GM18907 (cell line): Measurements from ENCODE around the gene ATP2B1.

Experiments used
- ATAC-seq: cut with Tn5 transposase; IDR thresholded peaks from one replicate; pipeline ENCODE4 v1.9.1; 2021; ENCODE audit warnings: mild to moderate bottlenecking, moderate library complexity; ENCODE audit not compliant: unreplicated experiment

Gene ATP2B1

GRCh38 chr12:89694542-89694941, 14.1 kb downstream of the ATP2B1 start:
- ATAC-seq: no peak

DNA sequence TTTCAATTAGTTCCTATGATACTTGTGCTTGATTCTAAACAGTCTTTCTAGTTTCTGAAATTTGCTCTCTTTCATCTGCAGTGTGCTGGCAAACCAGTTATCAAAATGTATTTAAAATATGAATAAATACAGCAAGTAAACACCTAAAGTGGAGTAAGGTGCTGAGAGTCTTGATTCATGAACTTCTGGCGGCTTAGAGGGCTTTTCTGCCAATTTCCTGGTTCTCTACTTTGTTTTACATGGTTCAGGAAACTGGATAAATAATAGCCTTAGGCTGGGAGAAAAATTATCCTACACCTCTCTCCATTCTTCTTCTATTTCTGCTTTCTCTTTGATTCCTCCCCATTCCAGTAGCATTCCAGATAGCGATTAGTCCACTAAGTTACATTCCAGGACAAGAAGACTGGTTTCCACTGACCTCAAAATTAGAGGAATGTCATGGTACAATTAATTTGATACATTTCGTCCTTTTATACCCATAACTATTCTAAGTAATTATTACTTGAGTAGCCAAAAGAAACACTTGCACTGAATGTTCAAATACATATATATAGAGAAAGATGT, 14.9 kb downstream of the ATP2B1 start:
- no peak for ATAC-seq

DNA sequence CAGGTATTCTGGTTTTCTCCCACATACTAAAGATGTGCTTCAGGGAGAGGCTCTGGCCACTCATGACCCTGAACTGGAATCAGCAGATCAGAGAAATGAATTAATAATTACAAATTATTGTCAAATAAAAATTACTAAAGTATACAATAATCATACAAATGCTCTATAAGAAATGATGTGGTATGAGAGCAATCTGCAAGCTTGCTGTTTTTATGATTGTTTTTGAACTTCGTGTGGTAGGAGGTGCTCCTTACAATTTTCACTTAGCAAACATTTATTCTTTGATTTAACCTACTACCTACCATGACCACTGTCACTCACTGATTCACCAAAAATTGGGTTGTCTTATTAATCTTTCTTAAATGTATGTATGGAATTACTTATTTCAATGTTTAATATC, 16.2 kb downstream of the ATP2B1 start:
- ATAC-seq: no peak

GRCh38 chr12:89691659-89692058, 17.0 kb downstream of the ATP2B1 start:
- ATAC-seq: no peak

DNA sequence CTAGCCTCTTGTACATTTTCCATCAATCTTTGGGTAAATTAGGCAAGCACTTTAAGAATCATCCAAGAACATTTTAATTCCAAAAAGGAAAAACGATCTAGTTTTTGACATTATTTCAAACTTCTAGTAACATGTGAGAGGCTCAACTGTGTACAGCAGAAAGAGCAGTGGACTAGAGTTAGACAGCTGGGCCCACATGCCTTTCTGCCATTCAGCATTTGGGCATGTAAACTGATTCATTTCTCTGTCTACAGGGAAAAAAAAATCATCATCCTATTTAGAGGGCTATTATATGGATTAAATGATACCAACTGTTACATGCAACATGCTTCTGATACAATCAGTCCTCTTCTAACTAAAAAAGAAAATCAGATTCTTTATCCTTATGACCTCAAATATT, 17.7 kb downstream of the ATP2B1 start:
- ATAC-seq: no peak

DNA sequence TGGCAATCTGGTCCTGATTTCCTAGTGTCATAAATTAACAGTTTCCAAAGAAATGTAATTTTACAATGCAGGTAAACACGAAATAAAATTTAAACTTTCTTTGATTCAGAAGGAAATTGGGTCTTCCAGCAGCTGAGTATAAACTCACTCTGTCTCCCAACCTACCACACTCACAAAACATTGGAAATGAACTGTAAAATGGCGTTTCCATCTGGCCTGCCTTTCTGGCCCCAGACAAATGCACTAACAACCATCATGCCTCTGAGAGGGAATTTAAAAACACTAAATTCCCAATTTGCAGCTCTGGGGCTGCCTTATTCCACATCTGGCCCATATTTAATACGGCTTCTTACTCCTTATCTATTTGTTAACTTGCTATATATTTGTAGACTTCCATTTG, 19.3 kb downstream of the ATP2B1 start:
- ATAC-seq: no peak

DNA sequence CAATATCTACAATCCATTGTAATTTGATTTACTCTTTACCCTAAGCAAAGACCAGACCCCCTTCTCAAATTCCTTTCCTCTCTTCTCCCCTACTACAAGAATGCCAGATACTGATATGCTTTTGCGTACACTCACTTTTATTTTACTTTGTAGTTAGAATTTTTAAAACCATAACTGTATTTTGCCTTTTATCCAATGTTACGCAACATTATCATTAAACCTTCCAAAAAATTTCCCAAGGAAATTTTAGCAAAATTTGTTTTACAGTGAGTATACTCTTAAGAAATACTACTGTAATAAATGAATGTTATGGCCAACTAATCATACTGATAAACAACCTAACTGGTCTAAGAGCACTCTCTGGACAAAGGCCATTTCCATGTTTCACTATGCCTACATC, 22.3 kb downstream of the ATP2B1 start:
- ATAC-seq: no peak

DNA sequence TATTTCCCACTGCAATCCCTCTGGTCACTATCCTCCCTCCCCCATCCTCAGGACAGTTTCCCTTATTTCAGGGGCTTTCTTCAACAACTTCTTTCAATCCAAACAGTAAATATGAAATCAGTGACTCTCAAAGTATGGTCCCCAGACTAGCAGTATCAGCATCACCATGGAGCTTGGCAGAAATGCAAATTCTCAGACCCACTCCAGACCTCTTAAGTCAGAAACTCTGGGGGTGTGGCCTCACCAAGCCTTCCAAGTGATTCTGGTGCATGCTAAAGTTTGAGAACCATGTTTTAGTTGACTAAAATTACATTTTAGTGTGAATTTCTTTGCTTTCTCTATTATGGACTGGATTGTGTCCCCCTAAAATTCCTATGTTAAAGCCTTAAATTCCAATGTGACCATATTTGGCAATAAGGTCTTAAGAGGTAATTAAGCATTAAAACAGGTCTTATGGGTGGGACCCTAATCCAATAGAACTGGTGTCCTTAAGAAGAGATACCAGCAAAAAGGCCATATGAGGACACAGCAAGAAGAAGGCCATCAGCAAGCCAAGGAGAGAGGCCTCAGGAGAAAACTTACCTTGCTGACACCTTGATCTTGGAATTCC, 23.2 kb downstream of the ATP2B1 start:
- ATAC-seq: no peak

GRCh38 chr12:89684136-89684535, 24.5 kb downstream of the ATP2B1 start:
- no peak for ATAC-seq

DNA sequence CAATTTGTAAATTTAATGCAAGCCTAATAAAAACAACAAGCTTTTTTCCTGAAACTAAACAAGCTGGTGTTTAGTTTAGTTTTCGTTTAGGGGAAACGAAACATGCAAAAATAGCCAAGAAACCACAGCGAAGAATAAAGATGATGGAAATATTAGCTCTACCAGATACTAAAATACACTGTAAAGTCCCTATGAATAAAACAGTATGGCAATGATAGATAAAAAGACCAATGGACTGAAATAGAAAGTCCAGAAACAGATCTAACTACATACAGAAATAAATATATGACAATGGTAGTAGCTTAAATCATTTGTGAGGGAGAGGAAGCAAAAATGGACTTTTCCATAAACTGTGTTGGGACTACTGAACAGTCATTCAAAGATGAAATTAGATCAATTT, 26.4 kb downstream of the ATP2B1 start:
- ATAC-seq: no peak

DNA sequence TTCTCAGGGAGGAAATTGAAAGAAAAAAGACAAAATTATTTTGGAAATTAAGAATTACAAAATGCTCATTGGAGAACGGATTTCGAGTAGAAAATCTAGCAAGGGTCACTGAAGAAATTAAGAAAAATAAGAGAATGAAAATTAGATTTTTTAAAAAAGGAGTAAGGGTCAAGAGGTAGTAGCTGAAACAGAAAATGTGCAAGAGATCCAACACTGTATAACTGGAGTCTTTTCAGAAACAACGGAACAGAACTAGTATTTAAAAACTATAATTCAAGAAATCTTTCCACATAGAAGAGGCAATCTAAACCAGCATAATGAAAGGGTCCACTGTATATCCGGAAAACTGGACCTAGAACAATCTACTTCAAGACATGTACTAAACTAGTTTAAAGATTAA, 28.2 kb downstream of the ATP2B1 start:
- ATAC-seq: no peak

DNA sequence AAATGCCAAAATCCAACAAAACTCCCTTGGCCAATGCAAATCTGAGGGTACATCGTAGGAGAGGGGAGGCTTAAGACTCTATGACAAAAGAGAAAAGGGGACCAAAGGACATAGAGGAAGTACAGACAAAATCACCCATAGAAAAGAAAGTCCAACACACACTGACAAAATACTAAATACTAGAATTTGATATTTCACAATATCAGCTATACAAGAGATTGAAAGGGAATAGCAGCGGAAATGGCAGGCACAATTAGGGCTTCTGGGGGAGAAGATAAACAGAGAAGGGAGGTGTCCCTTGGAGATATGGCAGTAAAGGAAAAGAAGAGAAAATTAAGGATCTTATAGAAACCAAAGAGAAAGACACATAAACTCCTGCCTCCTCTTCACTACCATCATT, 29.0 kb downstream of the ATP2B1 start:
- ATAC-seq: no peak

DNA sequence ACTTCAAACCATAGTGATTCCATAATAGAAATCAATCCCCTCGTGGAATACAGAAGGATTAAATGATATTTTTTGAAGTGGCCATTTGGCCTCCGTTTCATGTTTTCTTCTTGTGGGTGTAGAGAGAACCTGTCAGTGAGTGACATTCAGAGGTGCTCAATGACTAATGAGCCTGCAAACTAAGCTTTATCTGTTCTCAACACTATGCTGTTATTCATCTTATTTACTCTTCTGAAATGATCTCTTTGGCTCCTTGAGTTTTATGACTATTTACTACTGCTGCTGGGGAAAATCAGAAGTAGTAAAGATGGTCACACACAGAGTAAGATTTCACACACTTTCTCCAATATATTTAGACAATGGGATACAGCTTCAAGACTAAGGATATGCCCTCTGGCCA, 30.4 kb downstream of the ATP2B1 start:
- ATAC-seq: no peak

DNA sequence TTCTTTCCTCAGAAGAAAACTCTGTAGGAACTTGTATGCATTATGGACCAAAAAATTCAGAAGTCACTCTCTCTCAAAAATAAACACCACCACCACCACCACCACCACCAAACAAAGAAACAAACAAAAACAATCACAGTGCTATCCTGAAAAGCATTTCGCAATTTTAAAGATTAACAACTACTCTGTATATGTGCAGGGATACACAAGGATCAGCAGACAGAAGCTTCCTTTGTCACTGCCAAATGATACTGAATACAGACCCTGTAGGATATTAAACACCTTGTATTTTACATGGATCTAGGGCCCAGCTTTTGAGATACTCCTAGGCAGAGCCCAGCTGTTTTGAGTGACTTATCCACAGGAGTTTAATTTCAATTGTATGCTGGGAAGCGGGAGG, 31.7 kb downstream of the ATP2B1 start:
- ATAC-seq: no peak

DNA sequence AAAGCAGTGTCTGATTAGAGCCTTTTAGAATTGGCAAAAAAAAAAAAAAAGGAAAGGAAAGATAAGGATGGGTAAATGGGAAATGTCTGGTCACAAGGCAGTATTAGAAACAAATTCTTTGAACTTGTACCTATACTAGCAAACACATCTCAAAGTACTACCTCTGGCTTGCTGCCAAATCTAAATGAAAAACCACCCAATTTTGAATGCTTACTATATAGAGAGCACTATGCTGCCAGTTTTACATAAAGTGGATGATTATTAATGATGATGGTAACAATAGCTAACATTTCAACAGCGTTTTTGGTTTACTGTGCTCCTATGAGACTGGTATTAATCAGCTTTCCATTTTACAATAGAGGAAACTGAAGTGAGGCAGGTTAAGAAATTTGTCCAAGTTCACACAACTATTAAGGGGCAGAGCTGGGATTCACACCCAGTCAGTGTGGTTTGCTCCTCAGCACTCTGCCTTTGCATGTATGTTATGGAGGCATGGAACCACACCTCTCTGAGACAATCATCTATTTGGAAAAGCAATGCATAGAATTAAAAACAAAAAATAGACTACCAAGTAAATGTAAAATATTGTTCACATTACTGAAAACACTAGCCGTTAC, 34.2 kb downstream of the ATP2B1 start:
- ATAC-seq: peak; percentile 41

DNA sequence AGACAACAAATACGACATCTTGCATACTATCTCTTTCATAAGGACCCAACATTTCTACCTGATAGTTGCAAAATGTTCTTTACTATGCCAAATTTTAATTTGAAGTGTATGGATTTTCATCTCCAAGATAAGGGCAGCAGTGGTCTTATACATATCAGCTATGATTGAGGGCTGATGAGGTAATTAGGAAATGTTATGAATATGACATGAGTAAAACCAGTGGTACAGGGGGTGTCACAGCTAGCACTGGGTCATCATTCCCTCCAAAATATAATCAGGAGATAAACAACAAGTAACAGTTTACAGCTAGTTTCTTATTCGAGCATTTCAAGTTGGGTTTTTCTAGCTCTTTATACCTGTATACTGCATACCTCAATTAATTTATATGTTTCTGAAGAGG, 35.0 kb downstream of the ATP2B1 start:
- ATAC-seq: no peak

DNA sequence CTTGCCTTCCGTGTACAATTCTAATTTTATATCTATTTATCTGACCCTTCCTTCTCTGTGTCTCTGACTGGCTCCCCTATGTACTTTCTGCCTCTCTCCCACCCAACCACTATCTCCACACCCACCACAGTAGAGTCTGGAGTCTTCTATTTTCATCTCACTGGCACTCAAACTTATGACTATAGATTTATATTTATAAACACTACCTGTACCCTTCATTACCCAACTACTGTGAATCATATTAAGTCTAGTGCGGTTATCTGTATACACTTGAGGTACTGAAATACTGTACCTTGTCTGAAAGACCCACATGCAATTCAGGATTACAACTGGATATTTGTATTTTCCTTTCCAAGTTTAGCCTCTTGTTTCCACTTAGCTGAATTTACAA, 36.1 kb downstream of the ATP2B1 start:
- no peak for ATAC-seq

- no peak for ATAC-seq
These were observed 37.2 kb downstream of the ATP2B1 start for GRCh38 chr12:89671469-89671868.

DNA sequence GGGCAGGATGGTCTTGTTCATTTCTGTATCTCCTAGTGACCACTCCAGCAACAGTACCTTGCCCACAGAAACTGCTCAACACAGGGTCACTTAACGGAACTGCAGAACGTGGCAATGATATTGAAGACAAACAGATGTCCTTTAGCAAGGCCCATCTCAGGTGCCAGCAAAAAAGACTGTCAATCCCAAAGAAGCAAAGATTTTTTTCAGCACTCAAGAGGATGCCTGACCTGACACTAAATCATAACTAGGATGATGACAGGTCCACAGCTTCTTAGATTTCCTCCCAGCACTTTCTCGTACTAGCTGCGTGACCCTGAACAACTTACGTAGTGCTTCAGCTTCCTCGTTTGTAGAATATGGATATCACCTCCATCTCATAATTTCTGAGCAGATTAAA, 39.4 kb downstream of the ATP2B1 start:
- ATAC-seq: no peak

GRCh38 chr12:89665556-89665955, 43.1 kb downstream of the ATP2B1 start:
- no peak for ATAC-seq

- no peak for ATAC-seq
These were observed 44.2 kb downstream of the ATP2B1 start for GRCh38 chr12:89664441-89664840.

DNA sequence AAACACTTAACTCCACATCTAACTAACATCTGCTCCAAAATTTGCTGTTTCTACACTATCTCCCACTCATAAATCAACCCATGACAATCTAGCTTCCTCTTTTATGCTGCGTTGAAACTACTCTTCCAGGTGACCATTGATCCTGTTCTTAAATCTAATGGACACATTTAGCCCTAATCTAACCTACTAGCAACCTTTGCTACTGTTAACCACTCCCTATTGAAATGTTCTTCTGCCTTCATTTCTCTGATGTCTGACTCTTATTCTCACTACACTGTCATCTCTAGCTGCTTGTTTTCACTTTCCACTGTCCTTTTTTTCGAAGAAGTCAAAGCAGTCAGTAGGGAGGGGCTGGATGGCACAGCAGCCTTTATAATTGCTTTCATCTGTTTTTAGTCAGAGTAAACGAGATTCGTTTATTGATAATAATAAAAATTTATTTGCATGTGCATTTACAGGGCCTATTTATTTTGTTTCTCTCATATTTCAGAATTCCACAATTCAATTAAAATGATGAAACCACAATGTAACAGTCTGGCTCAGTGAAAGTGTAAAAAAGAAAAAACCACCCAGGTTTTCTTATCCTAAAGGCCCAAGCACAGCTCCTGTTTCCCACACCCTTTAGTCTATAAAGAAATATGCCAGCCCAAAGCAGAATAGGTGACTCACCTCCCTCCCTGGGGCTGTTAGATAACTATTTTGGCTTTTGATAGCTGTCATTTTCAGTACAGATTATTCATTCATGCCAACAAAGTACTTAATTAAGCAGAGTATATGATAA, 44.9 kb downstream of the ATP2B1 start:
- peak; percentile 74 for ATAC-seq
